Measurements from ENCODE around the gene KRCC1.
"Not testable (repeated sequence)": the region's sequence is repeated elsewhere in the genome, so short reads cannot be mapped to it uniquely, and the experiment has no call there.

Gene KRCC1

GRCh38 chr2:88074854-88075292, 19.3 kb upstream of the KRCC1 start:
- no peak for DNase-seq

- DNase-seq, result no peak
Measured at GRCh38 chr2:88074150-88074549, 18.6 kb upstream of the KRCC1 start.

GRCh38 chr2:88071365-88071764, 15.8 kb upstream of the KRCC1 start:
- DNase-seq, result no peak

GRCh38 chr2:88070055-88070454, 14.5 kb upstream of the KRCC1 start:
- no peak for DNase-seq

GRCh38 chr2:88069117-88069516, 13.5 kb upstream of the KRCC1 start:
- DNase-seq, result no peak

- no peak for DNase-seq
Measured at GRCh38 chr2:88068044-88068443, 12.5 kb upstream of the KRCC1 start.

GRCh38 chr2:88067598-88067997, 12.0 kb upstream of the KRCC1 start, which contains the start of gene SMYD1:
SMYD1 (plus strand) TSS chr2:88067825; CDS start chr2:88067865, 40 bp downstream.
- DNase-seq, result no peak

GRCh38 chr2:88067189-88067588, 11.6 kb upstream of the KRCC1 start:
- no peak for DNase-seq

- DNase-seq, result no peak
Measured at GRCh38 chr2:88066543-88066942, 11.0 kb upstream of the KRCC1 start.

- DNase-seq, result no peak
Measured at GRCh38 chr2:88061295-88061694, 5.7 kb upstream of the KRCC1 start.

GRCh38 chr2:88060907-88061275, 5.3 kb upstream of the KRCC1 start:
- no peak for DNase-seq

GRCh38 chr2:88059979-88060906, 4.7 kb upstream of the KRCC1 start:
- peak; percentile 42 for DNase-seq

GRCh38 chr2:88058191-88058590, 2.6 kb upstream of the KRCC1 start:
- DNase-seq, result no peak

- DNase-seq, result no peak
Measured at GRCh38 chr2:88057437-88057844, 1.9 kb upstream of the KRCC1 start.

GRCh38 chr2:88054782-88055370, 707 bp downstream of the KRCC1 start:
- DNase-seq, result no peak

- DNase-seq, result no peak
Measured at GRCh38 chr2:88053934-88054781, 1.4 kb downstream of the KRCC1 start.

GRCh38 chr2:88053296-88053695, 2.3 kb downstream of the KRCC1 start:
- DNase-seq, result no peak

- no peak for DNase-seq
Measured at GRCh38 chr2:88051792-88052191, 3.8 kb downstream of the KRCC1 start.

- DNase-seq, result no peak
Measured at GRCh38 chr2:88049622-88050021, 6.0 kb downstream of the KRCC1 start.

- no peak for DNase-seq
Measured at GRCh38 chr2:88048541-88048940, 7.0 kb downstream of the KRCC1 start.

- DNase-seq, result not testable (repeated sequence)
Measured at GRCh38 chr2:88045561-88045960, 10.0 kb downstream of the KRCC1 start.

GRCh38 chr2:88042476-88042875, 13.1 kb downstream of the KRCC1 start:
- DNase-seq, result no peak

Data from NCI-H1436 (cell line).